ENCODE measurements around the gene FARP1.

DNA sequence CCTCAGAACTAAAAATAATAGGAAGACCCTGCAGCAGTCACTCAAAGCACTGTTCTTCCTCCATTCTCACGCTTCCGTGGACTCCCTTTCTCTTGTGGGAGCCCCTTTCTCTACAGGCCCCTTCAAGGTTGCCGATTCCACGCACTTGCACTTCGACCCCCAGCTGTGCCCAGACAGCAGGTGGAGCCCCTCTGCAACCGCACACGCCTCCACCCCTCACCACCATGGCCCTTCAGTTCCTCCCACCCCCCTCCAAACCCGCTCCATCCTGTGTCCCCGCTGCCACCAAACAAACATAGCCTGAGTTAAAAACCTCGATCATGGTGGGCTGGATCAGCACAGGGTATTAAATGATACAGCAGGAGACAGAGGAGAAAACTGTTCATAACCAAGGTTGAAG lies 331.4 kb downstream of the FARP1 start:
- TF ChIP-seq CTCF (IDR thresholded peaks at IDR 0.05; ENCODE audit: low read depth, low read length, poor library complexity, severe bottlenecking) = no peak
- no peak for TF ChIP-seq EZH2phosphoT487 (IDR thresholded peaks at IDR 0.05; ENCODE audit: borderline replicate concordance, low read length)

Data from DOHH2 (cell line).